ENCODE results near the gene SUCNR1.
"Not testable (repeated sequence)": the region's sequence is repeated elsewhere in the genome, so short reads cannot be mapped to it uniquely, and the experiment has no call there.

The SUCNR1 gene

GRCh38 chr3:151845306-151845905, 28.0 kb upstream of the SUCNR1 start:
- Histone ChIP-seq H3K4me1 (no peaks in the 10 kb centered on the region), H3K27me3 (ENCODE audit: control insufficient read depth, insufficient read depth, low read length) (no peaks in the 10 kb centered on the region), H3K4me2 (ENCODE audit: low read length) (no peak overlapping the region), H3K36me3 (ENCODE audit: control insufficient read depth, insufficient read depth, low read length) (no peaks in the 10 kb centered on the region), H3K9ac (no peak overlapping the region), H2AFZ (no peak overlapping the region), H3K79me2 (no peaks in the 10 kb centered on the region), H3K27ac (no peak overlapping the region), H3K4me3 (ENCODE audit: low read depth, low read length) (no peak overlapping the region), H3K9me3 (ENCODE audit: control insufficient read depth, low read length) (no peaks in the 10 kb centered on the region)
- TF ChIP-seq CTCF (IDR thresholded peaks at IDR 0.05): no peak

- not testable (repeated sequence) for H3K4me2 ChIP-seq (ENCODE audit: low read length); H3K4me1 ChIP-seq; H3K36me3 ChIP-seq (ENCODE audit: control insufficient read depth, insufficient read depth, low read length); H3K79me2 ChIP-seq; H3K9me3 ChIP-seq (ENCODE audit: control insufficient read depth, low read length); H2AFZ ChIP-seq; H3K9ac ChIP-seq; H3K4me3 ChIP-seq (ENCODE audit: low read depth, low read length); H3K27ac ChIP-seq; H3K27me3 ChIP-seq (ENCODE audit: control insufficient read depth, insufficient read depth, low read length)
Measured at GRCh38 chr3:151850065-151850464, 23.4 kb upstream of the SUCNR1 start.

GRCh38 chr3:151852074-151852811, 21.2 kb upstream of the SUCNR1 start:
- Histone ChIP-seq H3K9me3 (ENCODE audit: control insufficient read depth, low read length) (no peaks in the 10 kb centered on the region), H3K27me3 (ENCODE audit: control insufficient read depth, insufficient read depth, low read length) (no peaks in the 10 kb centered on the region), H3K4me3 (ENCODE audit: low read depth, low read length) (no peak overlapping the region), H2AFZ (no peak overlapping the region), H3K36me3 (ENCODE audit: control insufficient read depth, insufficient read depth, low read length) (no peaks in the 10 kb centered on the region), H3K4me2 (ENCODE audit: low read length) (no peak overlapping the region), H3K79me2 (no peaks in the 10 kb centered on the region), H3K4me1 (no peaks in the 10 kb centered on the region), H3K9ac (no peak overlapping the region), H3K27ac (no peak overlapping the region)
- TF ChIP-seq CTCF (IDR thresholded peaks at IDR 0.05): no peak

- no peak overlapping the region for H3K27ac ChIP-seq
- H3K4me1 ChIP-seq: no peaks in the 10 kb centered on the region
- no peaks in the 10 kb centered on the region for H3K9me3 ChIP-seq (ENCODE audit: control insufficient read depth, low read length)
- H3K36me3 ChIP-seq (ENCODE audit: control insufficient read depth, insufficient read depth, low read length): no peaks in the 10 kb centered on the region
- no peak overlapping the region for H3K9ac ChIP-seq
- no peaks in the 10 kb centered on the region for H3K79me2 ChIP-seq
- H2AFZ ChIP-seq: no peak overlapping the region
- no peak overlapping the region for H3K4me3 ChIP-seq (ENCODE audit: low read depth, low read length)
- no peak overlapping the region for H3K4me2 ChIP-seq (ENCODE audit: low read length)
- H3K27me3 ChIP-seq (ENCODE audit: control insufficient read depth, insufficient read depth, low read length): no peaks in the 10 kb centered on the region
- no peak for TF ChIP-seq CTCF (IDR thresholded peaks at IDR 0.05)
Measured at GRCh38 chr3:151856118-151856517, 17.3 kb upstream of the SUCNR1 start.

- no peak for TF ChIP-seq CTCF (IDR thresholded peaks at IDR 0.05)
- H3K27me3 ChIP-seq (ENCODE audit: control insufficient read depth, insufficient read depth, low read length): no peaks in the 10 kb centered on the region
- H3K36me3 ChIP-seq (ENCODE audit: control insufficient read depth, insufficient read depth, low read length): no peaks in the 10 kb centered on the region
- no peaks in the 10 kb centered on the region for H3K9me3 ChIP-seq (ENCODE audit: control insufficient read depth, low read length)
- H3K4me1 ChIP-seq: no peaks in the 10 kb centered on the region
- H3K4me3 ChIP-seq (ENCODE audit: low read depth, low read length): no peak overlapping the region
- no peak overlapping the region for H3K9ac ChIP-seq
- no peaks in the 10 kb centered on the region for H3K79me2 ChIP-seq
- no peak overlapping the region for H3K4me2 ChIP-seq (ENCODE audit: low read length)
- H3K27ac ChIP-seq: no peak overlapping the region
- H2AFZ ChIP-seq: no peak overlapping the region
Measured at GRCh38 chr3:151856641-151857040, 16.8 kb upstream of the SUCNR1 start.
